Measurements from ENCODE around the gene SEC14L1. TPM values are rescaled to one million over a fixed set of nuclear protein-coding genes. Genes with fewer than 3 reads are reported as not detected.

Gene SEC14L1
- total RNA-seq, 1 donor from 2014 or later = 146 TPM

DNA sequence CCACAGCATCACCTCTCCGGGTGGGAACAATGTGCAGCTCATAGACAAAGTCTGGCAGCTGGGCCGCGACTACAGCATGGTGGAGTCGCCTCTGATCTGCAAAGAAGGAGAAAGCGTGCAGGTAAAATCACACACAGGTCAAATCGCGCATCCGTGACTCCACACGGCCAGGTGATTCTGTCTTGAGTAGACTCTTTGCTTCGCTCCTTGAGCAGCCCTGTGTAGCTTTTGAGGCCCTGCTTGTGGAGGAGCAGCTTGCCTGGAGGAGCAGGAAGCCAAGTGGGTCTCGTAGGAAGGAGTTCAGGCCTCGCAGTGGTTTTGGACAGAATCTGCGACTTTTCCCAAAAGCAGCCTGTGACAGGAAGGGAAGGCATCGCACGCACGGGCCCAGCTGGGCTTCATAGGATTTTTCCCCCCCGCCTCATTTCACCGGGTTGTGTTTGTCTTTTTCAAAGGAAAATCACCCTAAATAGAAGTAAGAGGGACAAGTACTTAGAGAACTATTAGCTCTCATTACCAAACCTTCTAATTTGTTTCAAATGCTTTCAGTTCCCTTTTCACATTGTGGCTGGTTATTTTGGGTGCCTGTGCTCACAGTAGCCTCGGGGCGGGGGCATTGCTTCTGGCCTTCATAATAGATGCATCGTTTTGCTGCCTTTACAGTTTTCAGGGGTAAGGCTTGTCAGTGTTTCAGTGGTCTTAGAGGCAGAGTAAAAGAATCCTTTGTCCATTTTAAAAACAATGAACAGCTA, 71.5 kb downstream of the SEC14L1 start:
- ATAC-seq (no peak), DNase-seq (no peak)
- Histone ChIP-seq H3K27me3 (ENCODE audit: low read depth) (no peaks in the 10 kb centered on the region), H3K4me1 (peaks cover 29% of the 10 kb centered on the region), H3K36me3 (peaks cover 92% of the 10 kb centered on the region), H3K9me3 (no peaks in the 10 kb centered on the region), H3K4me3 (no peak overlapping the region), H3K27ac (peak overlapping the region; percentile 31)
- intact Hi-C loops (cut with DNase I) = loop anchor here (10.0 kb wide), 1 partner anchor 117 kb away; no protein-coding TSS in a partner anchor
- TF ChIP-seq, protein P1, sequence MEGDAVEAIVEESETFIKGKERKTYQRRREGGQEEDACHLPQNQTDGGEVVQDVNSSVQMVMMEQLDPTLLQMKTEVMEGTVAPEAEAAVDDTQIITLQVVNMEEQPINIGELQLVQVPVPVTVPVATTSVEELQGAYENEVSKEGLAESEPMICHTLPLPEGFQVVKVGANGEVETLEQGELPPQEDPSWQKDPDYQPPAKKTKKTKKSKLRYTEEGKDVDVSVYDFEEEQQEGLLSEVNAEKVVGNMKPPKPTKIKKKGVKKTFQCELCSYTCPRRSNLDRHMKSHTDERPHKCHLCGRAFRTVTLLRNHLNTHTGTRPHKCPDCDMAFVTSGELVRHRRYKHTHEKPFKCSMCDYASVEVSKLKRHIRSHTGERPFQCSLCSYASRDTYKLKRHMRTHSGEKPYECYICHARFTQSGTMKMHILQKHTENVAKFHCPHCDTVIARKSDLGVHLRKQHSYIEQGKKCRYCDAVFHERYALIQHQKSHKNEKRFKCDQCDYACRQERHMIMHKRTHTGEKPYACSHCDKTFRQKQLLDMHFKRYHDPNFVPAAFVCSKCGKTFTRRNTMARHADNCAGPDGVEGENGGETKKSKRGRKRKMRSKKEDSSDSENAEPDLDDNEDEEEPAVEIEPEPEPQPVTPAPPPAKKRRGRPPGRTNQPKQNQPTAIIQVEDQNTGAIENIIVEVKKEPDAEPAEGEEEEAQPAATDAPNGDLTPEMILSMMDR (IDR thresholded peaks at IDR 0.05) = no peak

DNA sequence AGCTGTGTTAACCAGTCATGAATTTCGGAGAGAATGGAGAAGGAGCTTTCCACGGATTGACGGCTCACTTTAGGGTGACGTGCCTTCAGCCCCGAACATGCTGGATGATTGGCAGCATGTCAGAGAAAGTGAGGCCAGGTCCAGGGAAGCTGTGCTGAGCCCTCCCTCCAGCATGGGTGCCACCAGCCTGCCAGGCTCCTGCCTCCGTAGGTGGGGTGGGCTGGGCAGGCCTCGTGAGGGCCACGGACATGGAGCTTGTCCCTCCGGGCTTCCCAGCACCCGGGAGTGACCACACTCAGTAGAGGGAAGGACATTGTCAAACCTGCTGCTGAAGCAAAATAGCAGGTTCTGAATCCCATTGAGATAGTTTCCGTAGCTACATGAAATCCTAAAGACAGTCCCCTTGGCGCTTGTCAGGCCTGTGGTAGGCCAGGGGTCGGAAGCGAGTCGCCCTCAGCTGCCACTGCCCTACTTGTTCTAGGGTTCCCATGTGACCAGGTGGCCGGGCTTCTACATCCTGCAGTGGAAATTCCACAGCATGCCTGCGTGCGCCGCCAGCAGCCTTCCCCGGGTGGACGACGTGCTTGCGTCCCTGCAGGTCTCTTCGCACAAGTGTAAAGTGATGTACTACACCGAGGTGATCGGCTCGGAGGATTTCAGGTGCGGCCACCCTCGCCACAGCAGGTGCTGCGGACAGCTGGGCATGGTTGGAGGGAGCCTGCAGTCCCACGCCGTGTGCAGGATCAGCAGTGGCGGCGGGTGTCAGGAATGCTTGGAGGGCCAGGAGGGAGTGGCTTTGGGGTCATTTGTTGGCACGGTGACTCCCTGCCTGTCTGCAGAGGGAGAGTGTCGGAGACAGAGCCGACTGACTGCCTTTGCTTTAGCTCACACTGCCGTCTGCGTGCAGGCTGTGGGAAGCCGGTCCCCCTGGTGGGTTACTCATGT, 72.3 kb downstream of the SEC14L1 start:
- Histone ChIP-seq H3K4me3 (no peak overlapping the region), H3K27me3 (ENCODE audit: low read depth) (no peaks in the 10 kb centered on the region), H3K36me3 (peaks cover 92% of the 10 kb centered on the region), H3K4me1 (peaks cover 29% of the 10 kb centered on the region), H3K27ac (no peak overlapping the region), H3K9me3 (no peaks in the 10 kb centered on the region)
- ATAC-seq (no peak), DNase-seq (no peak)
- TF ChIP-seq, protein P1 (IDR thresholded peaks at IDR 0.05) = no peak
- intact Hi-C loops (cut with DNase I) = loop anchor here (10.0 kb wide), 1 partner anchor 118 kb away; no protein-coding TSS in a partner anchor

DNA sequence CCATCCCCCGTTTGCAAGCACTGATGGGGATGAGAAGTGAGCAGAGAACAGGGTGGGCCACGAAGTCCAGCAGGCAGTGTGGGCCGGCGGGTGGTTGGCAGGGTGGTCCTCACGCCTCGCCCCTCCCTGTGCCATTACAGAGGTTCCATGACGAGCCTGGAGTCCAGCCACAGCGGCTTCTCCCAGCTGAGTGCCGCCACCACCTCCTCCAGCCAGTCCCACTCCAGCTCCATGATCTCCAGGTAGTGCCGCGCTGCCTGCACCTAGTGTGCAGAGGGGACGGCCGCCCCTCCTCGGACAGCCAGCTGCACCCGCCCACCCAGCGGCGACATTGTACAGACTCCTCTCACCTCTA, 73.0 kb downstream of the SEC14L1 start:
- Histone ChIP-seq H3K27me3 (ENCODE audit: low read depth) (no peaks in the 10 kb centered on the region), H3K27ac (no peak overlapping the region), H3K4me1 (peaks cover 27% of the 10 kb centered on the region), H3K4me3 (no peak overlapping the region), H3K36me3 (peaks cover 92% of the 10 kb centered on the region), H3K9me3 (no peaks in the 10 kb centered on the region)
- no peak for ATAC-seq
- TF ChIP-seq, protein P1 (IDR thresholded peaks at IDR 0.05) = no peak
- no peak for DNase-seq
- intact Hi-C loops (cut with DNase I) = loop anchor here (10.0 kb wide), 1 partner anchor 119 kb away; no protein-coding TSS in a partner anchor

DNA sequence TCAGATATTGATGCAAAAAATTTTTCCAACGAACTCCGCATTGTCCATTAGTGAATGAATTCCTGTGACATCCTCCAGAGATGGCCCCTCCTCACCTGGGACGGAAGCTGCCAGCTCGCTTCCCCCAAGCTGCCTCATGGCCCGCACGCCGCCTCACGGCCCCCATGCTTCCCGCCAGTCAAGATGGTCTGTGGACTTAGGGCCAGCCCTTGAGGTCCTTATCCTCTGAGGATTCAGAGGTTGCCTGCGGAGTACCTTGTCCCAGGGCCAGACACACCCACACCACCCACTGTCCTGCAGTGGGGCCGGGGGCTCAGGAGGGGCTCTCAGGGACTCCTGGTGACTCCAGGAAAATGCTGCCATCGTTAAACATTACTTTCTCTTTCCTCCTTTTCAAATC, 73.6 kb downstream of the SEC14L1 start:
- no peaks in the 10 kb centered on the region for H3K27me3 ChIP-seq (ENCODE audit: low read depth)
- peaks cover 22% of the 10 kb centered on the region for H3K4me1 ChIP-seq
- peaks cover 91% of the 10 kb centered on the region for H3K36me3 ChIP-seq
- H3K9me3 ChIP-seq = no peaks in the 10 kb centered on the region
- no peak overlapping the region for H3K27ac ChIP-seq
- no peak overlapping the region for H3K4me3 ChIP-seq
- ATAC-seq (no peak), DNase-seq (no peak)
- intact Hi-C loops (cut with DNase I) = loop anchor here (10.0 kb wide), 1 partner anchor 120 kb away; no protein-coding TSS in a partner anchor
- TF ChIP-seq, protein P1 (IDR thresholded peaks at IDR 0.05) = no peak

DNA sequence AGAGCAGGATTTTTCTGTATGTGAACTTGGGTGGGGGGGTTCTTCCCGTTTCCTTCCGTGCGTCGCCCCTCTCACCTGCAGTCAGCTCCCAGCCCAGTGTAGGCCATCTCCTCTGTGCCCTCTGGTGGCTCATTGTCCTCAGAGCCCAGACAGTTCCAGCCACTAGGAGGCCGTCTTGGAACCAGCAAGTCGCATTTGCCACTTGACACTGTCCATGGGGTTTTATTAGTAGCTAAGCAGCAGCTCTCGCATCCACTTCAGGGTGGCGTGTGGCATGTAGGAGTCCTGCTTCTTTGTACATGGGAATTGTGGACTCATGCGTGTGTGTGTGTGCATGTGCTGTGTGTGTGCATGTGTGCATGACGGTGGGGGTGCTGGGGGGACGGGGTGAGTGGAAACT, 74.0 kb downstream of the SEC14L1 start:
- Histone ChIP-seq H3K4me1 (peaks cover 22% of the 10 kb centered on the region), H3K36me3 (peaks cover 87% of the 10 kb centered on the region), H3K4me3 (no peak overlapping the region), H3K27me3 (ENCODE audit: low read depth) (no peaks in the 10 kb centered on the region), H3K27ac (no peak overlapping the region), H3K9me3 (no peaks in the 10 kb centered on the region)
- TF ChIP-seq, protein P1 (IDR thresholded peaks at IDR 0.05) = peak; percentile 56
- DNase-seq (no peak), ATAC-seq (peak; percentile 69 to 70)
- intact Hi-C loops (cut with DNase I) = loop anchor here (10.0 kb wide), 1 partner anchor 120 kb away; no protein-coding TSS in a partner anchor
